ENCODE results near the gene LSM2.

GRCh38 chr6:31822036-31822821, 15.5 kb upstream of the LSM2 start:
- TF ChIP-seq CTCF (IDR thresholded peaks at IDR 0.05) (no peak), POLR2AphosphoS5 (IDR thresholded peaks at IDR 0.05) (peak; percentile 72 to 93), POLR2A (IDR thresholded peaks at IDR 0.05) (peak in 2 of 4 donors; percentile 60 to 84), EP300 (IDR thresholded peaks at IDR 0.05) (peak in 2 of 4 donors; percentile 31 to 62)

Data from upper lobe of left lung (tissue), 4 donors.